H1 (cell line): ENCODE measurements around the gene SLC28A1. TPM values are rescaled to one million over a fixed set of nuclear protein-coding genes. Genes with fewer than 3 reads are reported as not detected.

Experiments used
- EP300 ChIP-seq, 2 experiments: IDR thresholded peaks; 1 replicate in 1 of 2; 2 replicates in 1 of 2; pipeline ENCODE4 v1.6.1; 2011 to 2012; ENCODE audit warnings: low read depth in 2 of 2, low read length in 2 of 2, mild to moderate bottlenecking in 2 of 2, borderline replicate concordance in 1 of 2, inconsistent platforms in 1 of 2, moderate library complexity in 1 of 2
- NRF1 ChIP-seq: IDR thresholded peaks from 2 replicates; pipeline ENCODE4 v1.6.1; 2011; ENCODE audit warnings: mild to moderate bottlenecking, low read depth, low read length, improper control_type of control experiment
- RXRA ChIP-seq: IDR thresholded peaks from 2 replicates; pipeline ENCODE4 v1.6.1; 2011; ENCODE audit warnings: low read depth, mild to moderate bottlenecking, low read length, moderate library complexity; ENCODE audit not compliant: insufficient read depth
- SP4 ChIP-seq: IDR thresholded peaks from 2 replicates; pipeline ENCODE4 v1.6.1; 2012; ENCODE audit warnings: low read length, inconsistent platforms
- TAF7 ChIP-seq: optimal IDR thresholded peaks from 2 replicates; pipeline ENCODE3; 2011; ENCODE audit warnings: low read depth, mild to moderate bottlenecking, inconsistent platforms, low read length, moderate library complexity, borderline replicate concordance
- polyA plus RNA-seq, 7 experiments: library from polyadenylated mRNA; depleted of rRNA in 3 of 7; stranded (reverse) in 5 of 7; unstranded in 2 of 7; fragments of >200 nt in 5 of 7; fragments of 200-250 nt in 2 of 7; gene quantifications; 1 replicate in 5 of 7; 2 replicates in 1 of 7; 4 replicates in 1 of 7; pipeline versions ENCODE4 v1.2.1 to v1.2.3, GENCODE V29; 2011 to 2013; ENCODE audit warnings: missing spikeins in 2 of 7, mixed read lengths in 2 of 7
- total RNA-seq: library from RNA; stranded (reverse); fragmentation: NEBNext Ultra II Directional; extraction: Animal tissue kit (Norgen Biotek cat#: 25700); gene quantifications from 2 replicates; pipeline ENCODE4 v1.2.1, GENCODE V29; 2021
- TF ChIP-seq, protein P1 (sequence below): IDR thresholded peaks from 2 replicates; pipeline ENCODE4 v1.6.1; 2011; ENCODE audit warnings: low read length, improper control_type of control experiment

The SLC28A1 gene
- total and polyA plus RNA-seq, 2 of the 8 experiments (the other 6 are each of a cell fraction or from before 2014, with no cell fraction given): 0.09 TPM; not detected in 1

DNA sequence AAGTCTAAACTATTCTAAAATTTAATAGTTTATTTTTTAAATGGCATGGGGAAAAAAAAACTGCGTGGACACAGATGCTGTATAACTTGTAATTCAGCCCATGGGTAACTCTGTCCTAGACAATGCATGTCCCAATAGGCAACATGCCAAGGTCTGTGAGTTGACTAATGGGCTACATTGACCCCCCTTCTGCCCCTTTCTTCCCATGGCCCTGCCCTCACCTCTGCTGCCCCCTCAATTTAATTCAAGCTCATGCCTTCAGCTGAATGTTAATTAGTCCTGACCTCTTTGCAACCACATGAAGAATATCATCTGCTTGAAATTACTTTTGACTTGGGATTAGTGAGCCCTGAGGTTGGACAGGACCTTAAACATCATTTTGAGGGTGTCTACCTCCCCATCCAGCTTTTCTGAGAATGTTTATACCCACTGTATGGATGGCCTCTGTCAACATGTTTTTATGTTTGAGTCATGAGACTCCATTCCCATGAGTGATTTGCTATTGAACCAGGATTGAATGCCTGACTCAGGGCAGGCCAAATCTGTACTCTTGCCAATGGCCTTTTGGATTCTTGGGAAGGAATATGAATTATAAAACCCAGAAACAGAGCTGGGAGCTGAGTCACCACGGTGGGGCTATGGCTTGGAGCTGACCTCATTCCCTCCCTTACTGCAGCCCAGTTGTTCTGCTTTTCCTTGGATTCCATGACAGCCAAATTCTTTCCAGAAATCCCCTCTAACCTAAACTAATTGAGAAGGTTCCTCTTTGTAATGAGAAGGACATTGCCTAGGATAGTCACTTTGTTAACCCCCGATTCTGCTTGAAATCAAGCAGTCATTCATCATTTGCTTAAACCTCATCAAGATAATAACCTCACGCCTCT is 63.7 kb downstream of the SLC28A1 start (continued):
- TF ChIP-seq TAF7 (no peak), SP4 (no peak), EP300 (IDR thresholded peaks at IDR 0.05; ENCODE audit: borderline replicate concordance in 1 of 2, low read depth in 2 of 2, low read length in 2 of 2) (no peak), NRF1 (no peak), RXRA (no peak)
- TF ChIP-seq, protein P1, sequence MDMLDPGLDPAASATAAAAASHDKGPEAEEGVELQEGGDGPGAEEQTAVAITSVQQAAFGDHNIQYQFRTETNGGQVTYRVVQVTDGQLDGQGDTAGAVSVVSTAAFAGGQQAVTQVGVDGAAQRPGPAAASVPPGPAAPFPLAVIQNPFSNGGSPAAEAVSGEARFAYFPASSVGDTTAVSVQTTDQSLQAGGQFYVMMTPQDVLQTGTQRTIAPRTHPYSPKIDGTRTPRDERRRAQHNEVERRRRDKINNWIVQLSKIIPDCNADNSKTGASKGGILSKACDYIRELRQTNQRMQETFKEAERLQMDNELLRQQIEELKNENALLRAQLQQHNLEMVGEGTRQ: no peak
